H9 (cell line): ENCODE data around the gene SWT1. TPM values are rescaled to one million over a fixed set of nuclear protein-coding genes. Genes with fewer than 3 reads are reported as not detected.
"Not testable (repeated sequence)": the region's sequence is repeated elsewhere in the genome, so short reads cannot be mapped to it uniquely, and the experiment has no call there.

Experiments
- DNase-seq: peaks from one replicate; pipeline ENCODE4 v3.0.0-alpha.2; 2017
- H2AFZ ChIP-seq: one replicate; pipeline ENCODE4 v1.6.1; 2013; ENCODE audit warnings: mild to moderate bottlenecking, low read length, control low read depth, moderate library complexity
- H2AK5ac ChIP-seq: 2 replicates; pipeline ENCODE4 v1.6.1; 2013; ENCODE audit warnings: low read length, control low read depth, mixed read lengths; ENCODE audit not compliant: insufficient read length
- H2BK120ac ChIP-seq: one replicate; pipeline ENCODE4 v1.6.1; 2013; ENCODE audit warnings: low read depth, mild to moderate bottlenecking, low read length, control low read depth, inconsistent platforms; ENCODE audit not compliant: poor library complexity, severe bottlenecking
- H2BK12ac ChIP-seq: 2 replicates; pipeline ENCODE4 v1.6.1; 2013; ENCODE audit warnings: low read length, control low read depth, mixed read lengths, low read depth; ENCODE audit not compliant: insufficient read length
- H2BK15ac ChIP-seq: 2 replicates; pipeline ENCODE4 v1.6.1; 2013; ENCODE audit warnings: low read depth, low read length, control low read depth
- H2BK20ac ChIP-seq: one replicate; pipeline ENCODE4 v1.6.1; 2013; ENCODE audit warnings: low read depth, mild to moderate bottlenecking, low read length, control low read depth, inconsistent platforms; ENCODE audit not compliant: poor library complexity, severe bottlenecking
- H2BK5ac ChIP-seq: 2 replicates; pipeline ENCODE4 v1.6.1; 2013; ENCODE audit warnings: low read length, control low read depth, mixed read lengths; ENCODE audit not compliant: insufficient read length
- H3K14ac ChIP-seq: 2 replicates; pipeline ENCODE4 v1.6.1; 2013; ENCODE audit warnings: low read length, control low read depth; ENCODE audit not compliant: insufficient read depth
- H3K18ac ChIP-seq: 2 replicates; pipeline ENCODE4 v1.6.1; 2013; ENCODE audit warnings: low read depth, mild to moderate bottlenecking, mixed read lengths, low read length, control low read depth; ENCODE audit not compliant: insufficient read length
- H3K23ac ChIP-seq: 2 replicates; pipeline ENCODE4 v1.6.1; 2013; ENCODE audit warnings: low read length, control low read depth, mixed read lengths, low read depth; ENCODE audit not compliant: insufficient read length
- H3K23me2 ChIP-seq: 2 replicates; pipeline ENCODE4 v1.6.1; 2013; ENCODE audit warnings: low read depth, mild to moderate bottlenecking, mixed read lengths, low read length, control low read depth; ENCODE audit not compliant: insufficient read length, poor library complexity, severe bottlenecking
- H3K27ac ChIP-seq: 2 replicates; pipeline ENCODE4 v1.5.1; 2013; ENCODE audit warnings: low read length, control low read depth, mixed read lengths, low read depth; ENCODE audit not compliant: insufficient read length
- H3K27me3 ChIP-seq: 2 replicates; pipeline ENCODE4 v1.6.1; 2013; ENCODE audit warnings: low read length, control low read depth, inconsistent platforms; ENCODE audit not compliant: insufficient read depth
- H3K4ac ChIP-seq: 2 replicates; pipeline ENCODE4 v1.6.1; 2013; ENCODE audit warnings: low read depth, mild to moderate bottlenecking, control low read depth, inconsistent platforms, low read length, moderate library complexity
- H3K4me1 ChIP-seq: 2 replicates; pipeline ENCODE4 v1.6.1; 2013; ENCODE audit warnings: low read length, control low read depth, inconsistent platforms; ENCODE audit not compliant: insufficient read depth
- H3K4me2 ChIP-seq: 2 replicates; pipeline ENCODE4 v1.6.1; 2013; ENCODE audit warnings: low read length, control low read depth, mixed read lengths; ENCODE audit not compliant: insufficient read length, insufficient read depth
- H3K56ac ChIP-seq: 2 replicates; pipeline ENCODE4 v1.6.1; 2013; ENCODE audit warnings: low read depth, mild to moderate bottlenecking, mixed read lengths, low read length, control low read depth; ENCODE audit not compliant: insufficient read length
- H3K79me1 ChIP-seq: 2 replicates; pipeline ENCODE4 v1.6.1; 2013; ENCODE audit warnings: low read depth, mild to moderate bottlenecking, moderate library complexity, low read length, control low read depth, inconsistent platforms; ENCODE audit not compliant: insufficient read depth, poor library complexity, severe bottlenecking
- H3K79me2 ChIP-seq: 2 replicates; pipeline ENCODE4 v1.6.1; 2013; ENCODE audit warnings: low read length, control low read depth, inconsistent platforms; ENCODE audit not compliant: insufficient read depth
- H3K9ac ChIP-seq: 2 replicates; pipeline ENCODE4 v1.6.1; 2013; ENCODE audit warnings: low read length, control low read depth, mixed read lengths; ENCODE audit not compliant: insufficient read length; ENCODE audit errors: extremely low read depth
- H3K9me3 ChIP-seq: one replicate; pipeline ENCODE4 v1.6.1; 2013; ENCODE audit warnings: low read depth, low read length, inconsistent platforms; ENCODE audit not compliant: control insufficient read depth
- H3T11ph ChIP-seq: one replicate; pipeline ENCODE4 v1.6.1; 2013; ENCODE audit warnings: mild to moderate bottlenecking, low read length, control low read depth, inconsistent platforms
- H4K20me1 ChIP-seq: one replicate; pipeline ENCODE4 v1.6.1; 2013; ENCODE audit not compliant: control insufficient read depth, insufficient read length, insufficient read depth
- H4K5ac ChIP-seq: 2 replicates; pipeline ENCODE4 v1.6.1; 2013; ENCODE audit warnings: low read depth, mild to moderate bottlenecking, mixed read lengths, low read length, control low read depth; ENCODE audit not compliant: insufficient read length
- H4K8ac ChIP-seq: replicated peaks from 2 replicates; pipeline ENCODE4 v1.6.1; 2013; ENCODE audit warnings: low read length, control low read depth, mixed read lengths, low read depth; ENCODE audit not compliant: insufficient read length
- H4K91ac ChIP-seq: 2 replicates; pipeline ENCODE4 v1.6.1; 2013; ENCODE audit warnings: low read depth, mild to moderate bottlenecking, moderate library complexity, mixed read lengths, low read length, control low read depth; ENCODE audit not compliant: insufficient read length
- H3K27ac Mint-ChIP-seq, 3 experiments: 2 replicates in 2 of 3; 3 replicates in 1 of 3; pipeline ENCODE4 v1.8.0; 2020 to 2021; ENCODE audit warnings: mixed read lengths in 3 of 3, mild to moderate bottlenecking in 1 of 3, moderate library complexity in 1 of 3
- H3K27me3 Mint-ChIP-seq: 2 replicates; pipeline ENCODE4 v1.8.0; 2021; ENCODE audit warnings: low read depth, mild to moderate bottlenecking, moderate library complexity, mixed read lengths
- H3K36me3 Mint-ChIP-seq, 3 experiments: 2 replicates in 2 of 3; 3 replicates in 1 of 3; pipeline ENCODE4 v1.8.0; 2020 to 2021; ENCODE audit warnings: low read depth in 3 of 3, mixed read lengths in 3 of 3; ENCODE audit not compliant: insufficient read depth in 1 of 3
- H3K4me1 Mint-ChIP-seq, 2 experiments: 2 replicates each; pipeline ENCODE4 v1.8.0; 2020; ENCODE audit warnings: mixed read lengths in 2 of 2
- H3K4me3 Mint-ChIP-seq, 2 experiments: 2 replicates in 1 of 2; 3 replicates in 1 of 2; pipeline ENCODE4 v1.8.0; 2020 to 2021; ENCODE audit warnings: mild to moderate bottlenecking in 2 of 2, mixed read lengths in 2 of 2, moderate library complexity in 1 of 2
- H3K9me3 Mint-ChIP-seq, 2 experiments: 2 replicates in 1 of 2; 3 replicates in 1 of 2; pipeline ENCODE4 v1.8.0; 2020; ENCODE audit warnings: mild to moderate bottlenecking in 2 of 2, mixed read lengths in 2 of 2, moderate library complexity in 1 of 2
- WGBS: extraction: QIAGEN DNeasy Blood & Tissue Kit; methylation state at CpG from one replicate; pipeline ENCODE4 v1.1.7; 2013; ENCODE audit warnings: missing lambda C conversion rate, low lambda C conversion rate, mixed read lengths; ENCODE audit not compliant: insufficient read length; ENCODE audit errors: extremely low coverage; 5-methylcytosine and 5-hydroxymethylcytosine counted together
- total RNA-seq: library from RNA; stranded (reverse); gene quantifications from 2 replicates; pipeline ENCODE4 v1.2.1, GENCODE V29; 2021

The SWT1 gene
- total RNA-seq, 1 experiment from 2014 or later, result 5.2 TPM

GRCh38 chr1:185257116-185257949 lies 100.4 kb downstream of the SWT1 start:
- peak overlapping the region; percentile 70 for H3K9ac ChIP-seq
- not testable (repeated sequence) for H3K14ac ChIP-seq, H3K4ac ChIP-seq, H3K79me1 ChIP-seq, H3K56ac ChIP-seq, DNase-seq, H2AFZ ChIP-seq, H2AK5ac ChIP-seq, H3K23ac ChIP-seq, H3K27me3 Mint-ChIP-seq, H3K4me1 ChIP-seq, H2BK15ac ChIP-seq, H3K27ac ChIP-seq, H3K23me2 ChIP-seq, H3K4me1 Mint-ChIP-seq, H3K36me3 Mint-ChIP-seq, H4K20me1 ChIP-seq, H2BK20ac ChIP-seq, H3K9me3 Mint-ChIP-seq, H2BK120ac ChIP-seq, H3K18ac ChIP-seq, H3T11ph ChIP-seq, H3K79me2 ChIP-seq, H3K9me3 ChIP-seq, H2BK5ac ChIP-seq, H3K27me3 ChIP-seq, H4K8ac ChIP-seq, H2BK12ac ChIP-seq, H4K91ac ChIP-seq, H4K5ac ChIP-seq
- peak overlapping the region; percentile 25 for H3K4me2 ChIP-seq
- Mint-ChIP-seq H3K4me3 (peak overlapping the region; percentile 49 to 68; a peak in 4 of 5 replicates), H3K27ac (peak overlapping the region in 2 of 3 experiments; percentile 81 to 97; a peak in 4 of 7 replicates)
- WGBS, result no CpG with 5 or more reads among the region's 32 CpGs
